GM15510 (cell line): ENCODE results near the gene HASPIN.

ENCODE experiments used
- POLR2A ChIP-seq: IDR thresholded peaks from 3 replicates; pipeline ENCODE4 v1.6.1; 2011; ENCODE audit warnings: borderline replicate concordance; ENCODE audit not compliant: insufficient read length; ENCODE audit errors: extremely low read depth

The HASPIN gene

DNA sequence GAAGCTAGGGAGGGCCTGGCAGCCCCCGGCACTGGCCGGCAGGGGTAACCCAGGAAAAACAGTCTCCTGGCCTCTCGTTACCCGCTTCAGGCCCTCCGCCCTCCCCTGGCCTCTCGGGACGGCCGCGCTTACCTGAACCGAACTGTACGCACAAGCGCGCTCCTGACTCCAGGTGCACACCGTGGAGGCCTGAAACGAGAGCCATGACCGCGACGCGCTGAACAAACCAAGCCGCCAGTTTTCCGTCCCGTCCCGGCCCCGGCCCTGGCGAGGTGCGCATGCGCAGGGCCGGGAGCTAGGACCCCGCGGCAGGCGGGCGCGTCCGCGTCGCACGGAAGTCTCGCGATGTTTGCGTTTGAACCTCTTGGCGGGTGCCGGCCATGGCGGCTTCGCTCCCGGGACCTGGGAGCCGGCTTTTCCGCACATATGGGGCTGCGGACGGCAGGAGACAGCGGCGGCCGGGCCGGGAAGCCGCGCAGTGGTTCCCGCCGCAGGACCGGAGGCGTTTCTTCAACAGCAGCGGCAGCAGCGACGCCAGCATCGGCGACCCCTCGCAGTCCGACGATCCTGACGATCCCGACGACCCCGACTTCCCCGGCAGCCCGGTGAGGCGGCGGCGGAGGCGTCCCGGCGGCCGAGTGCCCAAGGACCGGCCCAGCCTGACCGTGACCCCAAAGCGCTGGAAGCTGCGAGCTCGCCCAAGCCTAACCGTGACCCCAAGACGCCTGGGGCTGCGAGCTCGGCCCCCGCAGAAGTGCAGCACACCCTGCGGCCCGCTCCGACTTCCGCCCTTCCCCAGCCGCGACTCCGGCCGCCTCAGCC, at the start of gene HASPIN:
Gene HASPIN, plus strand, starts transcription at position 348 of the 822 bp plus-strand sequence. Its CDS starts 33 bp downstream, at position 381.
- peak; percentile 86 for TF ChIP-seq POLR2A

DNA sequence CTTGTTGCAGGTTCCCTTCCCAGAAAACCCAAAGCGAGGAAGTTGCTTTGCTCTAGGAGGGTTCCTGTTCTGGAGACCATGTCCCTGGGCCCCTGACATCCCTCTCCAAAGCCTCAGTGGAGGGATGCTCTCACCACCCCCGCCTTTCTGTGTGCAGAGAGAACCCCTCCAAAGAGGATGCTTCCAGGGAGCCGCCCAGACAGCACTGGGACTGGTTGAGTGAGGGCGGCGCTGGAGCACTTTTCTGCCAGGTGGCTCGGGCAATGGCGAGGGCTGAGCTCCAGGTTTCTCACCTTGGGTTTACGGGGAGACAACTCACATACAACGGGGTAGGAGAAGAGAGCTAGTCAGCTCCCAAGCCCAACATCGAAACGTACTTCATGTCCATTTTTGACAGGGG, 47.8 kb upstream of the HASPIN start:
- no peak for TF ChIP-seq POLR2A

- TF ChIP-seq POLR2A: no peak
These were observed 45.4 kb upstream of the HASPIN start for GRCh38 chr17:3678095-3678820.

DNA sequence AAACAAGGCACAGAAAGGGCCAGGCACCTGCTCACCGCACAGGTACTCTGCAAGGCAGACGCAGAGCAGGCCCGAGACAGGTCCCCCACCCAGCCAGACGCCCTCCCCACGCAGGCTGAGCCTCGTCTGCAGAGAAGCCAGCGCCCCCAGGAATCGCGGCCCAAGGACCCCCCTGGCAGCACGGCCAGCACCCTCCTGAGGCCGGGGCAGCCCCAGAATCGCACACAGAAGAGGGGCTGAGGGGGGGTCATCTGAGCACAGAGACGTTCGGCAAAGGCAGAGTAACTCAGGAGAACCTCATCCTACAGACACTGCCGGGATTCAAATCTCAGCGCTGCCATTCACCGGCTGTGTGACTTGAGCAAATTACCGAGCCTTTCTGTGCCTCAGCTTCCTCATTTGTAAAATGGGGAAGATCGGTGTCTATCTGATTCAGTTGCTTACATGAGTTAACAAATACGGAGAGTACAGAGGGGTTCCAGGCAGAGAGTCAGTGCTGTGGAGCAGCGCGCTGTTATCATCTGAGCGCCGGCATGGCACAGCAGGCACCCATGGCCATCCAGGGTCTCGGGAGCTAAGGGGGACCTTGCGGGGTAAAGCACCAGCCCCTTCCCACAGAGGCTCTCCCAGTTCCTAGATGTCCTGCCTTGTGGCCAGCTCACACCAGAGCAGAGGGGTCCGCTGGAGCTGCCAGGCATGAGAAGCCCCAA, 44.7 kb upstream of the HASPIN start:
- TF ChIP-seq POLR2A: no peak

DNA sequence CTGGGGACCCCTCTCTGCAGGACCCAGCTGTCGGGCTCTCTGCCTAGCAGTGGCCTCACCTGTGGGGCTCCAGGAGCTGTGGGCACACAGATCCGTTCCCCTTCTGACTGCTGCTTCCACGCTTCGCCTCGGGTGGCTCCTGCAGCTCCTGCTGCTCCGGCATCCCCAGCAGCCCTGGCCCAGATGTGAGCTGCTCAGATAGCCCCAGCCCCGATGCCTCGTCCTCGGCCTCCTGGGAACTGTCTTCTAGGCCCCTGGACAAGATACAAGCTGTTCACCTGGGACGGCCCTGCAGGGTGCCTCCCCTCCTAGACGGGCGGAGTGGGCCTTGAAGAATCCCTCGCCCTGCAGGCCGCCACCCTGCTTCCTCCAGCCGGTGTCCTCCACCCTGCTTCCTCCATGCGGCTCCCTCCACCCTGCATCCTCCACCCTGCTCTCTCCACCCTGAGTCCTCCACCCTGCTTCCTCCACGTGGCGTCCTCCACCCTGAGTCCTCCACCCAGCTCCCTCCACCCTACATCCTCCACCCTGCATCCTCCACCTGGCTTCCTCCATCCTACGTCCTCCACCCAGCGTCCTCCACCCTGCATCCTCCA, 44.1 kb upstream of the HASPIN start:
- no peak for TF ChIP-seq POLR2A

GRCh38 chr17:3681057-3681456, 42.6 kb upstream of the HASPIN start:
- TF ChIP-seq POLR2A: no peak

GRCh38 chr17:3681565-3681964, 42.1 kb upstream of the HASPIN start:
- TF ChIP-seq POLR2A: no peak

DNA sequence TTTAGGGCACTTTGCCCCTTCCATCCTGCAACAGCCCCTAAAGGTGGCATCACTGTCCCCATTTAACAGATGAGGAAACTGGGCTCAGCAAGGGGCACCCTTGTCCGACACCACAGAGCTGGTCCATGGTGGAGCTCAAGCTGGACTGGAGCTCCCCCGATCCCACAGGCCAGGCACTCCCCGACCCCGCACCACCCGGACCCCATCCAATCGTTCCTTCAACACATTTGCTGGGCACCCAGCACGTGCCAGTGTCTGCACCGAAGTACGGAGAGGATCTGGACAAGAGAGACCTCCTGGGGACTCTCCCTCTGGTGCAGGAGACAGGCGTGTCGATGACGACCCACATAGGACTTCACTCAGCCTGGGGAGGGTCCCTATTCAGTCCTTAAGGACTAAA, 41.7 kb upstream of the HASPIN start:
- no peak for TF ChIP-seq POLR2A

GRCh38 chr17:3683054-3683511, 40.6 kb upstream of the HASPIN start:
- no peak for TF ChIP-seq POLR2A

DNA sequence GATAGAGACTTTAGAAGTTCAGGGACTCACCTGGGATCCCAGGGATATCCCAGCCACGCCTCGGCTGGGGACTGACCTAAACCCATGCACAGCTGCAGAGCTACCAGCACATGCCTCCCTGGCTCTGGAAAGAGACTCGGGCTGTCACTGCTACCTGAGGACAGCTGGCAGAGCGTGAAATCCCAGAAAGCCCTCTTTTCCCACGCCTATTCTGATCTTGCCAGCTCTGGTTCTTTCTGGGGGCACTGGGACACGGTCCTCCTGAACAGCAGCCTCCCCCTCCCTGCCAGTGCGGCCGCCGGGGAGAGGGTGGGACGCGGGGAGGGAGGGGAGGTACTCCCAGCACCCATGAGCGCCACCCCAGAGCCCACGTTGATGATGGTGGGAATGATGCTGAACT, 38.5 kb upstream of the HASPIN start:
- no peak for TF ChIP-seq POLR2A

DNA sequence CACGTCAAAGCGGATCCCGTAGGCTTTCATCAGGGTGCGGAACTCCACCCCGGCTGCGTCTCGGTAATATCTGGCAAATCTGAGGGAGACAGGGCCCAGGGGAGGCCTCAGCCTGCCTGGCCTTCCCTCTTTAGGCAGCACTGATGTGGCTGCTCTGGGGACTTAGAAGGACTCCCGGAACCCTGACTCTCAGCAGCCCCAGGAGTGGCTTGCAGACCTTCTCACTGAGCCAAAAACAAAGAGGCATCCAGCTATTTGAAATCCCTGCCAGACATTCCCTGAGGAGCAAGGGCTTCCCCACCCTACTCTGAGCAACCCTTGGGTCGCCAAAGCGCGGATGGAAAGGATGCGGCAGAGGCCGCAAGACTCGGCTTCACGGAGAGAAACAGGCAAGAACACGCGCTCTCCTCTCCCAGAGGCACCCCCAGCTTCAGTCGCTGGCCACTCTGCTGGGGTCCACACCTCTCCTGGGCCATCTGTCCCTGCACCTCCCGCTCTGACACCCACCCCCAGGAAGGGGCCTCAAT, 35.6 kb upstream of the HASPIN start:
- no peak for TF ChIP-seq POLR2A

DNA sequence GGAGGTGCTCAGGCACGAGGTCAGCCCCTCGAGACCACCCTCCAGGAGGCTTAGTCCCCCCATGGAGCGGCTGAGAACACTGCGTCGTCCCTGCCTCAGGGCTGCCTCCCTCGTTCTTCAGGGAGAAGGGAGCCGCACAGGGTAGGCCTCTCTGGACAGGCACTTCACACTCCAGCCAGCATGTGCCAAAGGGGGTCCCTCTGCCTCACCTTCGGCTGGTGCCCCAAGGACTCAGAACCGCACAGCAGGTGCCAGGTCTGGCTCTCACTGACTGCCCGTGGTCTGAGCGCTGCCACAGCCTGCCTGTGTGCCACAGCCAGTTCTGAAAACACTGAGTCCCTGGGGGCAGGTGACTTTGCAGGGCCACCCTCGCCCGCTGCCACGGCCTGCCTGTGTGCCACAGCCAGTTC, 34.8 kb upstream of the HASPIN start:
- TF ChIP-seq POLR2A: no peak

GRCh38 chr17:3689262-3690093, 34.2 kb upstream of the HASPIN start:
- TF ChIP-seq POLR2A: no peak

DNA sequence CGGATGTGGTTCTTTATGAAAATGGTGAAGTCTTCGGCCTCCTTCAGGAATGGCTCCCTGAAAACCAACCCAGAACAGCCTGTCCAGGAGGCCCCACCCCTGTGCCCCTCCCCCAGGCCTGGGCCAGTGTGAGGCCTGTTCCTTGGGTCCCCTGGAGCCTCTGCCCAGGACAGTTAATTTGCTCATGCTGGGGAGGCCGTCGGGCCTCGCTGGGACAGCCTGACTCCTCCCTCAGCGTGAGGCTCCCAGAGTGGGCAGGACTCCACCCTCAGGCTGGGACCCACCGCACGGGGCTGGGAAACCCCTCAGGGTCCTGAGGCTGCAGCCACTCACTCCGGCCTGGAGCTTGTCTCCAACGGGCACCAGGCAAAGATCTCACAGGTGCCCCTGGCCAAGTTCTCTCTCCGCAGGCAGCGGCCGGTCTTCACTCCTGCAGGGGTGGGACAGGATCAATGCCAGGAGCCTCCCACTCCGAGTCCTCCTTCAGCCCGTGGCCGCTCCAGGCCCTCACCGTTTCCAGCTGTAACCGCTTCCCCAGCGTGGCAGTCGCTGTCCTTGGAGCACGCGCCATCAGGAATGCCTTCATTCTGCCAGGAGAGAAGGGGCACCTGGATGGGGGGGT, 33.5 kb upstream of the HASPIN start:
- no peak for TF ChIP-seq POLR2A

DNA sequence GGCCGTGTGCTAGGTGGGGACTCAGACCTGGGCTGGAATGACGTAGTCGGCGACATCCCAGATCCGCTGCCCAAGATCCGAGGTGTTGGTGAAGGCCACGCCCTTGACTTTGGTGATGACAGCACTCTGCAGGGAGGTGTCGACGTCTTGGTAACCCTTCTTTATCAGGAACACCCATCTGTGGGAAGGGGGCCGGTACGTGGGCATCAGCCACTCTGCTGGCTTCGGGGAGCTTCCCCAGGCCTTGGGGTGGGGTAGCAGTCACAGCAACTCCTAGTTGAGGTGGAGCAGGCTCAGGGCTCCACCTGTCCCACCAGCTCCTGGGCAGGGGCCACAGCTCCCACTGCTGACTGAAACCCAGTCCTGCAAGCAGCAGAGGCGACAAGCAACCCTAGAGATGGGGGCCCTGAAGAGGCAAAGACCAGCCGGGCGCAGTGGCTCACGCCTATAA, 32.1 kb upstream of the HASPIN start:
- TF ChIP-seq POLR2A: no peak
